ENCODE measurements around the gene CDH12. TPM values are rescaled to one million over a fixed set of nuclear protein-coding genes. Genes with fewer than 3 reads are reported as not detected.
"Not testable (repeated sequence)": the region's sequence is repeated elsewhere in the genome, so short reads cannot be mapped to it uniquely, and the experiment has no call there.

CDH12 gene
- total RNA-seq, 1 donor from 2014 or later: 0.38 TPM

GRCh38 chr5:22793463-22793862, 59.7 kb downstream of the CDH12 start:
- H3K4me1 ChIP-seq: no peaks in the 10 kb centered on the region
- H3K9me3 ChIP-seq: no peaks in the 10 kb centered on the region
- H3K27ac ChIP-seq: no peak overlapping the region
- no peak for TF ChIP-seq CTCF (IDR thresholded peaks at IDR 0.05)
- no peak for DNase-seq
- H3K36me3 ChIP-seq: no peaks in the 10 kb centered on the region
- H3K27me3 ChIP-seq (ENCODE audit: low read depth): no peaks in the 10 kb centered on the region
- no peak overlapping the region for H3K4me3 ChIP-seq
- intact Hi-C loops (cut with DNase I): no loop called here
- ATAC-seq: no peak

GRCh38 chr5:22787807-22788206, 65.3 kb downstream of the CDH12 start:
- intact Hi-C loops (cut with DNase I): no loop called here

DNA sequence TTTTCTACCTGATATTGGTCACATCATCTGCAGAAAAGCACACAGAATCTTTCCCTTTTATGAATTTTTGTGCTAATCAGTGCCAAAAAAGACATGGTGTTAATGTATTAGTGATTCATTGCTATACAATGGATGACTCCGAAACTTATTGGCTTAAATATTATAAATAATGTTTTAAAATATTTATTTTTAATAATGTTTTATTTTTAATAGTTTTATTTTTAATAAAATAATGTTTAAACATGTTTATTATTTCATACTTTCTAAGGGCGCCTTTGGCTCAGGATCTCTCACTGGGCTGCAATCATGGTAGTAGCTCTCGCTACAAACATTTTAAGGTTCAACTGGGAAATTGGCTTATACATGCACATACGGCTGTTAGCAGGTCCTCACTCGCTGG, 65.7 kb downstream of the CDH12 start:
- Histone ChIP-seq H3K9me3 (no peaks in the 10 kb centered on the region), H3K27ac (no peak overlapping the region), H3K4me1 (no peaks in the 10 kb centered on the region), H3K27me3 (ENCODE audit: low read depth) (no peaks in the 10 kb centered on the region), H3K36me3 (no peaks in the 10 kb centered on the region), H3K4me3 (no peak overlapping the region)
- DNase-seq: no peak
- intact Hi-C loops (cut with DNase I): no loop called here
- no peak for ATAC-seq
- no peak for TF ChIP-seq CTCF (IDR thresholded peaks at IDR 0.05)

More at GRCh38 chr5:22787807-22788206, 65.3 kb downstream of the CDH12 start:
- no peaks in the 10 kb centered on the region for H3K4me1 ChIP-seq
- no peak overlapping the region for H3K27ac ChIP-seq
- no peak overlapping the region for H3K4me3 ChIP-seq
- no peak for ATAC-seq
- H3K36me3 ChIP-seq: no peaks in the 10 kb centered on the region
- no peaks in the 10 kb centered on the region for H3K9me3 ChIP-seq
- DNase-seq: no peak
- no peak for TF ChIP-seq CTCF (IDR thresholded peaks at IDR 0.05)
- H3K27me3 ChIP-seq (ENCODE audit: low read depth): no peaks in the 10 kb centered on the region

GRCh38 chr5:22780756-22781155, 72.4 kb downstream of the CDH12 start:
- no peak for ATAC-seq
- Histone ChIP-seq H3K9me3 (no peaks in the 10 kb centered on the region), H3K4me3 (no peak overlapping the region), H3K27ac (no peak overlapping the region), H3K27me3 (ENCODE audit: low read depth) (no peaks in the 10 kb centered on the region), H3K36me3 (no peaks in the 10 kb centered on the region), H3K4me1 (no peaks in the 10 kb centered on the region)
- no peak for TF ChIP-seq CTCF (IDR thresholded peaks at IDR 0.05)
- intact Hi-C loops (cut with DNase I): no loop called here
- DNase-seq: no peak

GRCh38 chr5:22779499-22779898, 73.6 kb downstream of the CDH12 start:
- no peak for DNase-seq
- Histone ChIP-seq H3K9me3 (no peaks in the 10 kb centered on the region), H3K27ac (no peak overlapping the region), H3K36me3 (no peaks in the 10 kb centered on the region), H3K27me3 (ENCODE audit: low read depth) (no peaks in the 10 kb centered on the region), H3K4me3 (no peak overlapping the region), H3K4me1 (no peaks in the 10 kb centered on the region)
- TF ChIP-seq CTCF (IDR thresholded peaks at IDR 0.05): no peak
- intact Hi-C loops (cut with DNase I): no loop called here
- no peak for ATAC-seq

GRCh38 chr5:22776285-22776684, 76.9 kb downstream of the CDH12 start:
- Histone ChIP-seq H3K4me3 (no peak overlapping the region), H3K4me1 (no peaks in the 10 kb centered on the region), H3K36me3 (no peaks in the 10 kb centered on the region), H3K27me3 (ENCODE audit: low read depth) (no peaks in the 10 kb centered on the region), H3K9me3 (no peaks in the 10 kb centered on the region), H3K27ac (no peak overlapping the region)
- DNase-seq (no peak), ATAC-seq (no peak)
- no peak for TF ChIP-seq CTCF (IDR thresholded peaks at IDR 0.05)
- intact Hi-C loops (cut with DNase I): no loop called here

GRCh38 chr5:22774214-22774613, 78.9 kb downstream of the CDH12 start:
- H3K27ac ChIP-seq; intact Hi-C loops (cut with DNase I); DNase-seq; H3K4me1 ChIP-seq; H3K36me3 ChIP-seq; H3K27me3 ChIP-seq (ENCODE audit: low read depth); ATAC-seq; H3K9me3 ChIP-seq; H3K4me3 ChIP-seq: not testable (repeated sequence)
